Hepatocyte (in vitro differentiated cells): ENCODE data around the gene AXIN2. TPM values are rescaled to one million over a fixed set of nuclear protein-coding genes. Genes with fewer than 3 reads are reported as not detected.
A peak's percentile ranks its signal among the peaks of the same experiment; 100 is the strongest.

Experiments
- DNase-seq: peaks from one replicate; pipeline ENCODE4 v3.0.0-alpha.2; 2016; ENCODE audit warnings: low spot score
- H2AFZ ChIP-seq: fragments of 200-600 bp; sonication (generic); 2 replicates; pipeline ENCODE4 v1.6.0; 2016; ENCODE audit warnings: antibody characterized with exemption, mild to moderate bottlenecking
- H3K27ac ChIP-seq: fragments of 200-600 bp; sonication (generic); 2 replicates; pipeline ENCODE4 v1.5.1; 2016; ENCODE audit warnings: mild to moderate bottlenecking
- H3K27me3 ChIP-seq: fragments of 200-600 bp; sonication (generic); 2 replicates; pipeline ENCODE4 v1.6.1; 2016
- H3K36me3 ChIP-seq: fragments of 200-600 bp; sonication (generic); replicated peaks from 2 replicates; pipeline ENCODE4 v1.5.1; 2016; ENCODE audit warnings: low read depth; ENCODE audit not compliant: insufficient read depth
- H3K4me1 ChIP-seq: fragments of 200-600 bp; sonication (generic); 2 replicates; pipeline ENCODE4 v1.5.1; 2016; ENCODE audit warnings: mild to moderate bottlenecking, moderate library complexity; ENCODE audit not compliant: insufficient read depth
- H3K4me2 ChIP-seq: fragments of 200-600 bp; sonication (generic); 2 replicates; pipeline ENCODE4 v1.6.0; 2016
- H3K4me3 ChIP-seq: fragments of 200-600 bp; sonication (generic); 2 replicates; pipeline ENCODE4 v1.5.1; 2016; ENCODE audit warnings: mild to moderate bottlenecking
- H3K79me2 ChIP-seq: fragments of 200-600 bp; sonication (generic); 2 replicates; pipeline ENCODE4 v1.6.0; 2017; ENCODE audit warnings: mild to moderate bottlenecking
- H3K9me2 ChIP-seq: fragments of 200-600 bp; sonication (generic); replicated peaks from 2 replicates; pipeline ENCODE4 v1.6.0; 2017; ENCODE audit warnings: mild to moderate bottlenecking; ENCODE audit not compliant: insufficient read depth
- H3K9me3 ChIP-seq: fragments of 200-600 bp; sonication (generic); 2 replicates; pipeline ENCODE4 v1.5.1; 2016; ENCODE audit warnings: low read depth, mild to moderate bottlenecking
- H4K20me1 ChIP-seq: fragments of 200-600 bp; sonication (generic); 2 replicates; pipeline ENCODE4 v1.6.0; 2016; ENCODE audit warnings: mild to moderate bottlenecking; ENCODE audit not compliant: insufficient read depth, poor library complexity, severe bottlenecking
- CTCF ChIP-seq: fragments of 200-600 bp; sonication (generic); IDR thresholded peaks from 2 replicates; pipeline ENCODE4 v1.5.1; 2016; ENCODE audit warnings: antibody characterized with exemption, mild to moderate bottlenecking; ENCODE audit not compliant: poor library complexity
- EZH2 ChIP-seq: fragments of 200-600 bp; sonication (generic); IDR thresholded peaks from 2 replicates; pipeline ENCODE4 v1.6.1; 2016; ENCODE audit warnings: antibody characterized with exemption, mild to moderate bottlenecking, borderline replicate concordance
- EZH2phosphoT487 ChIP-seq: fragments of 200-600 bp; sonication (generic); IDR thresholded peaks from one replicate; pipeline ENCODE4 v1.6.1; 2018; ENCODE audit warnings: antibody characterized with exemption, mild to moderate bottlenecking, low read depth, moderate library complexity; ENCODE audit not compliant: unreplicated experiment, severe bottlenecking
- WGBS: methylation state at CpG from one replicate; pipeline ENCODE4 v1.1.6; 2016; ENCODE audit warnings: low lambda C conversion rate; ENCODE audit errors: missing lambda C conversion rate; 5-methylcytosine and 5-hydroxymethylcytosine counted together
- polyA plus RNA-seq: library from polyadenylated mRNA; unstranded; fragments of >200 nt; fragmentation: Nextera tagmentation; extraction: Ambion mirVana; gene quantifications from 2 replicates; pipeline ENCODE4 v1.2.1, GENCODE V29; 2016
- total RNA-seq: library from RNA; depleted of rRNA; stranded (reverse); fragments of >200 nt; gene quantifications from 2 replicates; pipeline ENCODE4 v1.2.3, GENCODE V29; 2014

The AXIN2 gene
- total and polyA plus RNA-seq, 2 experiments from 2014 or later = 15.4 to 22.3 TPM

DNA sequence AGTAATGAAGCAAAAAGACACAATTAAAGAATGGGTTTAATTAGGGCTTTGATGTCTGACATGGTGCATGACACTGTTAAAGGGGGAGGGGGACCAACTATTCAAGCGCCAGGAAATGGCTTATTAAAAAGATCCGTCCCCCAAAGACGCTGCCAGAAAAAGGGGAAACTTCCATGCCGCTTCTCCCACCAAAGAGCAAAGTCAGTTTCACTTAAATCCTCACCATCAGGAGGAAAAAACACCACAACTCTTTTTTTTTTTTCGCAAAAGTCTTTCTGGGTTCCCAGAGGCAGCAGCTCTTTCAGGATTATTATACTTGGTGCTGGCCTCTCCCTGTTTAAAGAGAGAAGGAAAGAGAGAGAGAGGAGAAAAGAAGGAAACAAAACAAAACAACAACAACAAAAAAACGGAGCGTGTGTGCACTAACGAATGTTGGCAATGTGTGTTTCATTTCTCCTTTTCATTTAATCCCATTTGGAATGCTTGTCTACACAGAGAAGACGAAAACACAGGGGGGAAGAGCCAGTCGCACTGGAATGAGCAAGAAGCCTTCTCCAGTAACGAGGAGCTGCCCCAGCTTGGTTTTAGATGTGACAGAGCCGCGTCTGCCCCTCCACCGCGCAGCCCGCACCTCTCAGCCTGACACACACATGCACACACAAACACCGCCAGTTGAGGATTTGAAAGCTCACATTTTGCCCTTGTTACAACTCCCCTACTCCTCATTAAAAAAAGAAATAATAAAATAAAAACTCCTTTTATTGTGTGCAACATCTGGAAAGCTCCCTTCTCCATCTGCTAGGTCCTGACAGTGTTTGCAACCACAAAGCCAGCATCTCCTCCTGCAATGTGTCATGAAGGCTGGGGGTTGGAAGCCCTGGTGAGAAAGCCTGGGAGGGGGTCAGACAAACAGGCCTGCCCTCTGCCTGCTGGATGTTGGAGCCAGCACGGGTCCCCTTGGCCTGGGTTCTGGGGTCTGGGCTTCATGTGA lies 32.7 kb upstream of the AXIN2 start:
- no peaks in the 10 kb centered on the region for H3K79me2 ChIP-seq
- H3K4me1 ChIP-seq = peaks cover 16% of the 10 kb centered on the region
- no peaks in the 10 kb centered on the region for H3K9me3 ChIP-seq
- WGBS = 17% methylated on average over 18 of the region's 18 CpGs
- peak overlapping the region; percentile 75 for H3K4me2 ChIP-seq
- H2AFZ ChIP-seq = peak overlapping the region; percentile 32
- H3K27me3 ChIP-seq = no peaks in the 10 kb centered on the region
- DNase-seq = peak; percentile 30
- H3K36me3 ChIP-seq = no peaks in the 10 kb centered on the region
- TF ChIP-seq EZH2 (no peak), EZH2phosphoT487 (no peak), CTCF (no peak)
- H3K27ac ChIP-seq = peak overlapping the region; percentile 63
- peak overlapping the region; percentile 13 for H3K4me3 ChIP-seq
- no peaks in the 10 kb centered on the region for H4K20me1 ChIP-seq
- H3K9me2 ChIP-seq = no peaks in the 10 kb centered on the region

DNA sequence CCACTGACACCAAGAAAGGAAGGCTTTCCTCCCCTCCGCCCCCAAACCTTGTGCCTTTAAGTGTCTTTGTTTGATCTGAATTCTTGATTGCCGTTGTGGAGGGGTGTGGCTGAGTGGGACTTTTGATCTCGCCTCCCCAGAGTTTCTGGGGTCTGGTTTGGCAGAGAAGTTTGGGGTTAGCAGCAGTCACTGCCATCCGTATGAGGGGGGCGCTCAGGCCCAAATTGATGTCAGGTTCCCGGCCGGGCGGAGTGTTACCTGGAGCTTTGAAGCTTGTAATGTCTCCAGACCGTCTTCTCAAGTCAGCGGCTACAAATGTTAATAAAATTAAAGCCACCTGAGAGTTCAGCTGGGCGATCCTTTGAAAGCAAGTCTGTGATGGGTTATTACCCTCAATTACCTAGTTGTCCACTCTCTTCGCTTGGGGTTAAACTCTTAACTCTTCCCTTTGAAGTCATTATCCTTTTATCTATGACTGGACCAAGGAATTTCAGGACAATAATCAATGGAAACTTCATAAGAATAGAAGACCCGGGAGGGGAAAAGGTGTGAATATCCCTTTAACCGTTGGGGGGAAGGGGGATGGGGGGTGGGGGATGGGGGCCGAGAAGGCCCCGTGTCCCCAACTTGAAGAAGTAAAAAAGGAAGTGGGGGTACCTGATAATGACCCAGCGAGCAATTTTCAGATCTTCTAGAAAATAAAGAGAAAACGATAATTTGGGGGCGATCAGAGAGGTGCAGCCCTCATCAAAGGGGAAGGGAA lies 31.8 kb upstream of the AXIN2 start:
- no peaks in the 10 kb centered on the region for H3K79me2 ChIP-seq
- no peaks in the 10 kb centered on the region for H4K20me1 ChIP-seq
- no peaks in the 10 kb centered on the region for H3K36me3 ChIP-seq
- no peak for DNase-seq
- H2AFZ ChIP-seq = peak overlapping the region; percentile 32
- no peak overlapping the region for H3K4me3 ChIP-seq
- no peaks in the 10 kb centered on the region for H3K9me3 ChIP-seq
- no peak overlapping the region for H3K27ac ChIP-seq
- H3K9me2 ChIP-seq = no peaks in the 10 kb centered on the region
- peak overlapping the region; percentile 75 for H3K4me2 ChIP-seq
- H3K27me3 ChIP-seq = no peaks in the 10 kb centered on the region
- peaks cover 24% of the 10 kb centered on the region for H3K4me1 ChIP-seq
- no peak for TF ChIP-seq EZH2
- no peak for TF ChIP-seq EZH2phosphoT487
- no peak for TF ChIP-seq CTCF
- 42% methylated on average over 19 of the region's 19 CpGs for WGBS

DNA sequence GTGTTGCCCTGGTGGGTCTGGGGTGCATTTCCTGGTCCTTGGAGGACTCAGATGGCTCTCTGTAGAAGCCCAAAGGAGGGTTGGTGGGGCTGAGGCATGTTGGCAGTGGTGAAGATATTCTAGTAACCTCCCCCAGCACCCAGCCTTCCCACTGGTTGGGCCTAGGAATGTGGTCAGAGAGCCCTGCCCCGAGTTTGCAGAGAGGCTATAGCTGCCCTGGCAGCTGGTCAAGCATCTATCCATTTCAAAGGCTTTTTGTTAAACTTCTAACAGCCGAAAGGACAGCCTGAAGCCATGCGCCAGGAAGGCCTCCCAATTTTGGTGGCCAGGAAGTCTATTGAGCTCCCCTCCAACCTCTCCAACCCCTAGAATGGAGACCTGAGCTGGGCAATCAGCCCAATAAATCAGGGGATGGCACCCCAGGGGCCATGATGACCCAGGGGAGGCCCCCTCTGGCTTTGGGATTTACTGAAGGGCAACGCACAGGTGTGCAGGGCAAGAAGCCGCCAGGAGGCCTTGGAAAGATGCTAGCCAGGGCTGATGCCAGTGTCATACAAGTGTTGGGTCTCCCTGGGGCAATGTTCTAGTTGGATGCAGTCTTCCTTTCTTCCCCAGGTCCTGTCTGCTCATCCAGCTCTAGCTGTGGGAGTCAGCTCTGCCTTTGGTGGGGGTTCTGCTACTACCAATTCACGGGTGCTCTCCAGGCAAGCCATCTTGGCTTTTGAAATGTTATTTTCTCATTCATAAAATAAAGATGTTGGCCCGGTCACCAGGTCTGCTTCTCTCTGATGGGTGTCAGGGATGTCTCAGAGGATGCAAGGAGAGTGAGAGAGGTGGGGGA lies 30.9 kb upstream of the AXIN2 start:
- Histone ChIP-seq H3K79me2 (no peaks in the 10 kb centered on the region), H3K4me1 (peaks cover 31% of the 10 kb centered on the region), H3K4me2 (no peak overlapping the region), H3K36me3 (no peaks in the 10 kb centered on the region), H3K4me3 (no peak overlapping the region), H2AFZ (no peak overlapping the region), H3K9me3 (no peaks in the 10 kb centered on the region), H3K27ac (no peak overlapping the region), H4K20me1 (no peaks in the 10 kb centered on the region), H3K27me3 (no peaks in the 10 kb centered on the region), H3K9me2 (no peaks in the 10 kb centered on the region)
- TF ChIP-seq CTCF = no peak
- no peak for TF ChIP-seq EZH2
- TF ChIP-seq EZH2phosphoT487 = no peak
- 91% methylated on average over 7 of the region's 7 CpGs for WGBS
- no peak for DNase-seq
